Measurements from ENCODE around the gene ZNF329. TPM values are rescaled to one million over a fixed set of nuclear protein-coding genes. Genes with fewer than 3 reads are reported as not detected.

The ZNF329 gene
- polyA plus RNA-seq, 1 experiment: 5.5 TPM

DNA sequence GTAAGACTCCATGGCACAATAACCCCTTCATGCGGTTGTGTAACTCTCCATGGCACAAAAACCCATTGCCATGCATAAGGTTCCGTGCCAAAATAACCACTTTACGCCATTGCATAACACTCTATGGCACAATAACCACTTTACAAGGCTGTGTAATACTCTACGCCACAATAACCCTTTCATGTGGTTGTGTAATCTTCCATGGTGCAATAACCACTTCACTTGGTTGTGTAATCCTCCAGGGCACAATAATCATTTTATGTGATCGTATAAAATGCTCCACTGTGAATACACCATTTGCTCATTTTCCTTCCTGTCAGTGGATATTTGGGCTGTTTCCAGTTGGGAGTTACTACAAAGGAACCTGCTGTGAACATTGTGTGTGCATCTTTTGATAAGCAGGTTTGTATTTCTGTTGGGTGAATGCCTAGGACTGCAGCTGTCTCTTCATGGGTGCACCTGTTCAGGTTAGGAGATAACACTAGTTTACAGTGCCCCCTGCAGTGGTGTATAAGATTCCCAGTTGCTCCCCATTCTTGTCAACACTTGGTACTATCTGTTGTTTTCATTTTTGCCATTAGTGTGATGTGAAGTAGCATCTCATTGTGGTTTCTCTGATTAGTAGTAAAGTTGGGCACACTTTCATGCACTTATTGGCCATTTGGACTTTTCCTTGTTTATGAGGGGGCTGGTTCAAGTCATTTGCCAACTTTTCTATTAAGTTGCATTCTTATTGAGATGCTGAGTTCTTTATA lies 31.4 kb downstream of the ZNF329 start:
- TF ChIP-seq, protein P1, sequence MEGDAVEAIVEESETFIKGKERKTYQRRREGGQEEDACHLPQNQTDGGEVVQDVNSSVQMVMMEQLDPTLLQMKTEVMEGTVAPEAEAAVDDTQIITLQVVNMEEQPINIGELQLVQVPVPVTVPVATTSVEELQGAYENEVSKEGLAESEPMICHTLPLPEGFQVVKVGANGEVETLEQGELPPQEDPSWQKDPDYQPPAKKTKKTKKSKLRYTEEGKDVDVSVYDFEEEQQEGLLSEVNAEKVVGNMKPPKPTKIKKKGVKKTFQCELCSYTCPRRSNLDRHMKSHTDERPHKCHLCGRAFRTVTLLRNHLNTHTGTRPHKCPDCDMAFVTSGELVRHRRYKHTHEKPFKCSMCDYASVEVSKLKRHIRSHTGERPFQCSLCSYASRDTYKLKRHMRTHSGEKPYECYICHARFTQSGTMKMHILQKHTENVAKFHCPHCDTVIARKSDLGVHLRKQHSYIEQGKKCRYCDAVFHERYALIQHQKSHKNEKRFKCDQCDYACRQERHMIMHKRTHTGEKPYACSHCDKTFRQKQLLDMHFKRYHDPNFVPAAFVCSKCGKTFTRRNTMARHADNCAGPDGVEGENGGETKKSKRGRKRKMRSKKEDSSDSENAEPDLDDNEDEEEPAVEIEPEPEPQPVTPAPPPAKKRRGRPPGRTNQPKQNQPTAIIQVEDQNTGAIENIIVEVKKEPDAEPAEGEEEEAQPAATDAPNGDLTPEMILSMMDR (IDR thresholded peaks at IDR 0.05; ENCODE audit: insufficient read depth, low read depth, low read length): no peak
- Histone ChIP-seq H3K36me3 (ENCODE audit: control insufficient read depth, insufficient read depth, low read length) (no peaks in the 10 kb centered on the region), H3K27me3 (ENCODE audit: control insufficient read depth, insufficient read depth, low read length) (no peaks in the 10 kb centered on the region), H3K4me3 (ENCODE audit: low read depth, low read length) (no peak overlapping the region)
- CTCF ChIA-PET: no interaction called here
- POLR2A ChIA-PET: no interaction called here
- DNase-seq (ENCODE audit: low read depth): no peak

DNA sequence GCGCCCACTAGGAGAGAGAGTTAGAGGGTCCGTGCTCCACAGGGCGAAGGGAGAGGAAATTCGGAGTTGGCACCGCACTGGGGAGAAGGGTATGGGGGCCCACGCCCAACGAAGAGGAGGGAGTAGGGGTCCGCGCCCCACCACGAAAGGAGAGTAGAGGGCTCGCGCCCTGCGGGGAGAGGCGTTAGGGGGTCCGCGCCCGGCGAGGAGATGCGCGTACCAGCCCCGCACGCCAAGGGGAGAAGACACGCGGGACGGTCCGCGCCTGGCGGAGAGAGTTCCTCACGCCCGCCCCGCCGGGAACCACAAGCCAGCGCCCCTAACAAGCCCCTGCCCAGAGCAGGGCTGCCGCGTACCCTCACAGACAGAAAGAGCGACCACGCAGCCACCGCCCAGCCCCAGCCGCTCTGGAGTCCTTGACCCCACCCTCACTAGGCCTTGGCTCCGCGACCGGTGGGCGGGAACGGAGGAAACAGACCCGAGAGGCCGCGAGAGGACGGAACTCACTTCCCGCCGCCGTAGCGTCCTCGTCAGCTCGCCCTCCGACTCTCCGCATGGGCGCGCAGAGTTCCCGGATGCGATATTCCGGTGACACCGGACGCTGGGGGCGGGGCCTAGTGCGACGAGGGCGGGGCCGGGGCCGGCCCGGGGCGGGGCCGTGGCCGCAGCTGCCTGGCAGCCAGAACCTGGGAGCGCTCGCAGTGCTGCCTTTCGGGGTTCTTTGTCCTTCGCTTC lies 32.6 kb downstream of the ZNF329 start:
- no peak for DNase-seq (ENCODE audit: low read depth)
- no peaks in the 10 kb centered on the region for H3K27me3 ChIP-seq (ENCODE audit: control insufficient read depth, insufficient read depth, low read length)
- H3K4me3 ChIP-seq (ENCODE audit: low read depth, low read length): peak overlapping the region; percentile 2; the same call in 1 of the 2 replicates
- ChIA-PET POLR2A (no interaction called here), CTCF (no interaction called here)
- H3K36me3 ChIP-seq (ENCODE audit: control insufficient read depth, insufficient read depth, low read length): no peaks in the 10 kb centered on the region
- TF ChIP-seq, protein P1 (IDR thresholded peaks at IDR 0.05; ENCODE audit: insufficient read depth, low read depth, low read length): no peak

DNA sequence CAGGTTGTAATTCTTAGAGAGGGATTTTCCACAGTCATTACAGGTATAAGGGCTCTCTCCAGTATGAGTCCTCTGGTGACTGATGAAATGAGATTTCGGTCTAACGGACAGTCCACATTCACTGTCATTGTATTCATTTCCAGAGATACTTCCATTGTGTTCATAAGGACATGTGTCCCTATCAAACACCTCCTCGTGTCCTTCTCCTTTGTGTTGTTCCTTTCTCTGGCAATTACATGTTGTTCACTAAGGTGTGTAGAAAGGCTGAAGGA lies 42.1 kb downstream of the ZNF329 start:
- CTCF ChIA-PET: no interaction called here
- TF ChIP-seq, protein P1 (IDR thresholded peaks at IDR 0.05; ENCODE audit: insufficient read depth, low read depth, low read length): no peak
- no peak overlapping the region for H3K4me3 ChIP-seq (ENCODE audit: low read depth, low read length)
- DNase-seq (ENCODE audit: low read depth): no peak
- no peaks in the 10 kb centered on the region for H3K36me3 ChIP-seq (ENCODE audit: control insufficient read depth, insufficient read depth, low read length)
- no peaks in the 10 kb centered on the region for H3K27me3 ChIP-seq (ENCODE audit: control insufficient read depth, insufficient read depth, low read length)
- POLR2A ChIA-PET: no interaction called here

DNA sequence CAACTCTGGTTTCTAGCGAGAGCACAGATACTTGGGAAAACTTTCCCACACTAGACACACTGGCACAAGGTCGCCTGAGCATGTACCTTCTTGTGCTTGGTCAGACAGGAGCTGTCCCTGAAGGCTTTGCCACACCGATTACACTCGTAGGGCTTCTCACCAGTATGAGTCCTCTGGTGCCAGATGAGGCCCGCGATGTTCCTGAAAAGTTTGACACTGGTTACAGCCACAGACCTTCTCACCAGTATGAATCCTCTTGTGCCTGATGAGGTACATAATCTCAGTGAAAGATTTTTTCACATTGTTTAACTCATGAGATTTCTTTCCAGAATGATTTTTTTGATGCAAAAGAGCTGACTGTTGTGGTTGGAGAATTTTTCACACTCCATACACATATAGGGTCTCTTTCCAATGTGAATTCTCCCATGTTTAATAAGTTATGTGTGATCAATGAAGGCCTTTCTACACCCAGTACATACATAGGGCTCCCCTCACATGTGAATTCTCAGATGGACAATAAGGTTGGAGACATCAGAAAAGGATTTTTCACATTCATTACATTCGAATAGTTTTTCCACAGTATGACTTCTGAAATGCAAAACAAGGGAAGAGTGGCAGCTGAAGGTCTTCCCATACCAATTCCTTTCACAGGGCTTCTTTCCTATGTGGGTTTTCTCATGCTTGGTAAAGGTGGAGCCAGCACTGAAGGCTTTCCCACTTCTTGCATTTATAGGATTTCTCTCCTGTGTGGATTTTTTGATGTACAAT lies 42.6 kb downstream of the ZNF329 start:
- TF ChIP-seq, protein P1 (IDR thresholded peaks at IDR 0.05; ENCODE audit: insufficient read depth, low read depth, low read length): no peak
- ChIA-PET CTCF (no interaction called here), POLR2A (no interaction called here)
- Histone ChIP-seq H3K27me3 (ENCODE audit: control insufficient read depth, insufficient read depth, low read length) (no peaks in the 10 kb centered on the region), H3K36me3 (ENCODE audit: control insufficient read depth, insufficient read depth, low read length) (no peaks in the 10 kb centered on the region), H3K4me3 (ENCODE audit: low read depth, low read length) (no peak overlapping the region)
- DNase-seq (ENCODE audit: low read depth): no peak

DNA sequence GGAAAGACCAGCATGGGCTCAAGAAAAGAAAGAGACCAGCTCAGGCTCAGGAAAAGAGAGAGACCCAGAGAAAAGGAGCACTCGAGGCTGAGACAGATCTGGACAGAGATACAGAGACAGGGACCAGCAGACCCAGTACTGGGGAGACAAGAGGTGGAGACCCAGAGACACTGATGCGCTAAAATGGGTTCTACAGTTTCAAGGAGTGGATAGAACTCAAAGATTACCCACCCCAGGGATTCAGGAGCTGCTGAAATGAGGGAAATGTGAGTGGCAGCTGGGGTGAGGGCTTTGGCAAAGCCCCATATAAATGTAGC lies 51.9 kb downstream of the ZNF329 start:
- Histone ChIP-seq H3K27me3 (ENCODE audit: control insufficient read depth, insufficient read depth, low read length) (no peaks in the 10 kb centered on the region), H3K4me3 (ENCODE audit: low read depth, low read length) (peak overlapping the region; percentile 68), H3K36me3 (ENCODE audit: control insufficient read depth, insufficient read depth, low read length) (no peaks in the 10 kb centered on the region)
- TF ChIP-seq, protein P1 (IDR thresholded peaks at IDR 0.05; ENCODE audit: insufficient read depth, low read depth, low read length): no peak
- ChIA-PET POLR2A (no interaction called here), CTCF (no interaction called here)
- no peak for DNase-seq (ENCODE audit: low read depth)

All from BJ (cell line).